AG04450 (cell line): ENCODE data around the gene SLC25A38. TPM values are rescaled to one million over a fixed set of nuclear protein-coding genes. Genes with fewer than 3 reads are reported as not detected.

Experiments used
- CTCF ChIA-PET: fragments of 300-600, 350-600 bp; formaldehyde crosslinking; extraction: SDS; loops from one replicate; lab custom pipeline; 2022; ENCODE audit warnings: antibody characterized with exemption, inconsistent platforms; lab: Charles Lee
- POLR2A ChIA-PET: fragments of 350-600 bp; formaldehyde crosslinking; extraction: SDS; loops from one replicate; lab custom pipeline; 2021; ENCODE audit warnings: antibody characterized with exemption, inconsistent platforms; lab: Yijun Ruan, JAX
- DNase-seq: peaks from one replicate; pipeline ENCODE4 v3.0.0-alpha.2; 2011; ENCODE audit warnings: low read depth, low spot score
- H3K27ac ChIP-seq: one replicate; pipeline ENCODE4 v1.5.1; 2012; ENCODE audit warnings: low read depth, low read length, control low read depth
- H3K27me3 ChIP-seq: one replicate; pipeline ENCODE4 v1.6.0; 2012; ENCODE audit warnings: low read length; ENCODE audit not compliant: control insufficient read depth, insufficient read depth
- H3K4me3 ChIP-seq: 2 replicates; pipeline ENCODE4 v1.5.1; 2011; ENCODE audit warnings: mild to moderate bottlenecking, low read depth, low read length, control low read depth
- H3K9me3 ChIP-seq: 2 replicates; pipeline ENCODE4 v1.5.1; 2012; ENCODE audit warnings: low read length; ENCODE audit not compliant: control insufficient read depth, insufficient read depth
- CTCF ChIP-seq: IDR thresholded peaks from 2 replicates; pipeline ENCODE4 v1.5.1; 2011; ENCODE audit warnings: low read depth, low read length, control low read depth, inconsistent platforms
- polyA plus RNA-seq: library from polyadenylated mRNA; depleted of rRNA; stranded (reverse); fragments of >200 nt; gene quantifications from 2 replicates; pipeline ENCODE4 v1.2.3, GENCODE V29; 2011

Gene SLC25A38
- polyA plus RNA-seq, 1 experiment = 33.1 TPM

GRCh38 chr3:39376959-39377634, 6.1 kb upstream of the SLC25A38 start:
- Histone ChIP-seq H3K4me3 (no peak overlapping the region), H3K27me3 (peaks cover 13% of the 10 kb centered on the region), H3K27ac (no peak overlapping the region), H3K9me3 (no peaks in the 10 kb centered on the region)
- no peak for DNase-seq
- POLR2A ChIA-PET = no interaction called here
- CTCF ChIA-PET = interaction anchor here (0.9 kb wide), 1 partner anchor 250 kb away, joined by 3 read pairs; no protein-coding TSS in a partner anchor
- no peak for TF ChIP-seq CTCF

DNA sequence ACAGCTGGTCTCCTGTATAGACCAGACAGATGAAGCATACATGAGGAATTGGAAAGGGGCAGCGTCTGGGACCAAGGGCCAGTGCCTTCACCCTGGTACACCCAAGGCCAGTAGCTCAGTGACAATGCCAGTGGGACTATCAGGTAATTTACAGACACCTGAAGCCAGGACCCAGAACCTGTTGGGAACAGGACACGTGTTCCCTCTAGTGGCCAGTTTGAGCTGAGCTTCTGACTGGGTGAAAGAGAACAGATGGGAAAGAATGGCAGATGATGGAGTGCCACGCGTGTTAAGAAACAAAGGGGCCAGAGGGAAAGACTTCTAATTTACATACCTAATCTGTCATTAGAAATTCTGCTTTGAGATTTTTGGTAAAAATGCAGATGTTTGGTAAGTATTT, 5.1 kb upstream of the SLC25A38 start:
- TF ChIP-seq CTCF = peak; percentile 64
- Histone ChIP-seq H3K27ac (no peak overlapping the region), H3K27me3 (peaks cover 13% of the 10 kb centered on the region), H3K4me3 (no peak overlapping the region), H3K9me3 (no peaks in the 10 kb centered on the region)
- ChIA-PET CTCF (interaction anchor here (0.6 to 1.1 kb wide), 6 partner anchors 9 to 272 kb away, joined by 3 to 6 read pairs (median 3); no protein-coding TSS in a partner anchor), POLR2A (no interaction called here)
- DNase-seq = no peak

DNA sequence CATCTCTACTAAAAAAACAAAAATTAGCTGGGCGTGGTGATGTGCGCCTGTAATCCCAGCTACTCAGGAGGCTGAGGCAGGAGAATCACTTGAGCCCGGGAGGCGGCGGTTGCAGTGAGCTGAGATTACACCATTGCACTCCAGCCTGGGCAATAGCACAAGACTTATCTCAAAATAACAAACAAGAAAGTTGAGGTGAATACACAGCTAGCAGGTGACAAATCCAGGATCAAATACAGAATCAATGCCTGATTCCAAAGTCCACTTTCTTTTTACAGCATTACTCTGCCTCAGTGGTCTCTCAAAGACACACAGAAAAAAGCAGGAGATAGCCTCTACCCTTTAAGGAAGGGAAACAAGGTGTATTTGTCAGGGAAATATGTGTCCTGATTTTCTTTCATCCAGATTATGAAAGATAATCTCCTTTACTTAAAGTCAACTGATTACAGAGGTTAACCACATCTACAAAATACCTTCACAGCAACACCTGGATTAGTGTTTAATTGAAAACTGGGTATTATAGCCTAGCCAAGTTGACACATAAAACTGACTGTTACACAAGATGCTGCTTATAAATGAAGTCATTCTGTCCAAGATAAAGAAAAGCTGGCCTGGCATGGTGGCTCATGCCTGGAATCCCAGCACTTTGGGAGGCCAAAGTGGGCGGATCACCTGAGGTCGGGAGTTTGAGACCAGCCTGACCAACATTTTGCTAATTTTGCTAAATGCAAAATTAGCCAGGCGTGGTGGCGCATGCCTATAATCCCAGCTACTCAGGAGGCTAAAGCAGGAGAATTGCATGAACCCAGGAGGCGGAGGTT, 4.0 kb upstream of the SLC25A38 start:
- Histone ChIP-seq H3K27me3 (peaks cover 10% of the 10 kb centered on the region), H3K27ac (no peak overlapping the region), H3K9me3 (peaks cover 6% of the 10 kb centered on the region; the same call in 1 of the 2 replicates), H3K4me3 (no peak overlapping the region)
- ChIA-PET POLR2A (no interaction called here), CTCF (interaction anchor here (0.9 kb wide), 1 partner anchor 18 kb away, joined by 3 read pairs; no protein-coding TSS in a partner anchor)
- no peak for TF ChIP-seq CTCF
- DNase-seq = no peak

DNA sequence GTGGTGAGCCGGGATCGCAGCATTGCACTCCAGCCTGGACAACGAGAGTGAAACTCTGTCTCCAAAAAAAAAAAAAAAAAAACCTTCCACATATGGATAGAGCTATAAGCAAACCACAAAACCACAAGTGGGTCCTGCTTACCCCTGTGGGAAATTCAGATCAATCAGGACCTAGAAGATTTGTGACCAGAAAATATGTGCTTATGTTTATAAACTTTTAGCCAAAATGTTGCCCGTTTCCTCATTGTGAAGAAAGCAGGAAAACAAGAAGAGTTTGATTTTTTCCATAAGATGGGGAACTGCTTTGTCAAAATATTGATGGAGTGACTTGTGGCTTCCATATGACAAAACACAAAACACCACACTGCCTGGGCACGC, 3.4 kb upstream of the SLC25A38 start:
- CTCF ChIA-PET = interaction anchor here (0.6 kb wide), 1 partner anchor 36 kb away, joined by 4 read pairs; no protein-coding TSS in a partner anchor
- DNase-seq = no peak
- Histone ChIP-seq H3K9me3 (peaks cover 6% of the 10 kb centered on the region; the same call in 1 of the 2 replicates), H3K27ac (no peak overlapping the region), H3K4me3 (no peak overlapping the region), H3K27me3 (peaks cover 10% of the 10 kb centered on the region)
- POLR2A ChIA-PET = no interaction called here
- no peak for TF ChIP-seq CTCF
